H9 (cell line): ENCODE measurements around the gene KIAA1671. TPM values are rescaled to one million over a fixed set of nuclear protein-coding genes. Genes with fewer than 3 reads are reported as not detected.

Experiments
- DNase-seq: peaks from one replicate; pipeline ENCODE4 v3.0.0-alpha.2; 2017
- H2AFZ ChIP-seq: one replicate; pipeline ENCODE4 v1.6.1; 2013; ENCODE audit warnings: mild to moderate bottlenecking, low read length, control low read depth, moderate library complexity
- H2AK5ac ChIP-seq: 2 replicates; pipeline ENCODE4 v1.6.1; 2013; ENCODE audit warnings: low read length, control low read depth, mixed read lengths; ENCODE audit not compliant: insufficient read length
- H2BK120ac ChIP-seq: one replicate; pipeline ENCODE4 v1.6.1; 2013; ENCODE audit warnings: low read depth, mild to moderate bottlenecking, low read length, control low read depth, inconsistent platforms; ENCODE audit not compliant: poor library complexity, severe bottlenecking
- H2BK12ac ChIP-seq: 2 replicates; pipeline ENCODE4 v1.6.1; 2013; ENCODE audit warnings: low read length, control low read depth, mixed read lengths, low read depth; ENCODE audit not compliant: insufficient read length
- H2BK15ac ChIP-seq: 2 replicates; pipeline ENCODE4 v1.6.1; 2013; ENCODE audit warnings: low read depth, low read length, control low read depth
- H2BK20ac ChIP-seq: one replicate; pipeline ENCODE4 v1.6.1; 2013; ENCODE audit warnings: low read depth, mild to moderate bottlenecking, low read length, control low read depth, inconsistent platforms; ENCODE audit not compliant: poor library complexity, severe bottlenecking
- H2BK5ac ChIP-seq: 2 replicates; pipeline ENCODE4 v1.6.1; 2013; ENCODE audit warnings: low read length, control low read depth, mixed read lengths; ENCODE audit not compliant: insufficient read length
- H3K14ac ChIP-seq: 2 replicates; pipeline ENCODE4 v1.6.1; 2013; ENCODE audit warnings: low read length, control low read depth; ENCODE audit not compliant: insufficient read depth
- H3K18ac ChIP-seq: 2 replicates; pipeline ENCODE4 v1.6.1; 2013; ENCODE audit warnings: low read depth, mild to moderate bottlenecking, mixed read lengths, low read length, control low read depth; ENCODE audit not compliant: insufficient read length
- H3K23ac ChIP-seq: 2 replicates; pipeline ENCODE4 v1.6.1; 2013; ENCODE audit warnings: low read length, control low read depth, mixed read lengths, low read depth; ENCODE audit not compliant: insufficient read length
- H3K23me2 ChIP-seq: 2 replicates; pipeline ENCODE4 v1.6.1; 2013; ENCODE audit warnings: low read depth, mild to moderate bottlenecking, mixed read lengths, low read length, control low read depth; ENCODE audit not compliant: insufficient read length, poor library complexity, severe bottlenecking
- H3K27ac ChIP-seq: 2 replicates; pipeline ENCODE4 v1.5.1; 2013; ENCODE audit warnings: low read length, control low read depth, mixed read lengths, low read depth; ENCODE audit not compliant: insufficient read length
- H3K27me3 ChIP-seq: 2 replicates; pipeline ENCODE4 v1.6.1; 2013; ENCODE audit warnings: low read length, control low read depth, inconsistent platforms; ENCODE audit not compliant: insufficient read depth
- H3K4ac ChIP-seq: 2 replicates; pipeline ENCODE4 v1.6.1; 2013; ENCODE audit warnings: low read depth, mild to moderate bottlenecking, control low read depth, inconsistent platforms, low read length, moderate library complexity
- H3K4me1 ChIP-seq: 2 replicates; pipeline ENCODE4 v1.6.1; 2013; ENCODE audit warnings: low read length, control low read depth, inconsistent platforms; ENCODE audit not compliant: insufficient read depth
- H3K4me2 ChIP-seq: 2 replicates; pipeline ENCODE4 v1.6.1; 2013; ENCODE audit warnings: low read length, control low read depth, mixed read lengths; ENCODE audit not compliant: insufficient read length, insufficient read depth
- H3K56ac ChIP-seq: 2 replicates; pipeline ENCODE4 v1.6.1; 2013; ENCODE audit warnings: low read depth, mild to moderate bottlenecking, mixed read lengths, low read length, control low read depth; ENCODE audit not compliant: insufficient read length
- H3K79me1 ChIP-seq: 2 replicates; pipeline ENCODE4 v1.6.1; 2013; ENCODE audit warnings: low read depth, mild to moderate bottlenecking, moderate library complexity, low read length, control low read depth, inconsistent platforms; ENCODE audit not compliant: insufficient read depth, poor library complexity, severe bottlenecking
- H3K79me2 ChIP-seq: 2 replicates; pipeline ENCODE4 v1.6.1; 2013; ENCODE audit warnings: low read length, control low read depth, inconsistent platforms; ENCODE audit not compliant: insufficient read depth
- H3K9ac ChIP-seq: 2 replicates; pipeline ENCODE4 v1.6.1; 2013; ENCODE audit warnings: low read length, control low read depth, mixed read lengths; ENCODE audit not compliant: insufficient read length; ENCODE audit errors: extremely low read depth
- H3K9me3 ChIP-seq: one replicate; pipeline ENCODE4 v1.6.1; 2013; ENCODE audit warnings: low read depth, low read length, inconsistent platforms; ENCODE audit not compliant: control insufficient read depth
- H3T11ph ChIP-seq: one replicate; pipeline ENCODE4 v1.6.1; 2013; ENCODE audit warnings: mild to moderate bottlenecking, low read length, control low read depth, inconsistent platforms
- H4K20me1 ChIP-seq: one replicate; pipeline ENCODE4 v1.6.1; 2013; ENCODE audit not compliant: control insufficient read depth, insufficient read length, insufficient read depth
- H4K5ac ChIP-seq: 2 replicates; pipeline ENCODE4 v1.6.1; 2013; ENCODE audit warnings: low read depth, mild to moderate bottlenecking, mixed read lengths, low read length, control low read depth; ENCODE audit not compliant: insufficient read length
- H4K8ac ChIP-seq: replicated peaks from 2 replicates; pipeline ENCODE4 v1.6.1; 2013; ENCODE audit warnings: low read length, control low read depth, mixed read lengths, low read depth; ENCODE audit not compliant: insufficient read length
- H4K91ac ChIP-seq: 2 replicates; pipeline ENCODE4 v1.6.1; 2013; ENCODE audit warnings: low read depth, mild to moderate bottlenecking, moderate library complexity, mixed read lengths, low read length, control low read depth; ENCODE audit not compliant: insufficient read length
- H3K27ac Mint-ChIP-seq, 3 experiments: 2 replicates in 2 of 3; 3 replicates in 1 of 3; pipeline ENCODE4 v1.8.0; 2020 to 2021; ENCODE audit warnings: mixed read lengths in 3 of 3, mild to moderate bottlenecking in 1 of 3, moderate library complexity in 1 of 3
- H3K27me3 Mint-ChIP-seq: 2 replicates; pipeline ENCODE4 v1.8.0; 2021; ENCODE audit warnings: low read depth, mild to moderate bottlenecking, moderate library complexity, mixed read lengths
- H3K36me3 Mint-ChIP-seq, 3 experiments: 2 replicates in 2 of 3; 3 replicates in 1 of 3; pipeline ENCODE4 v1.8.0; 2020 to 2021; ENCODE audit warnings: low read depth in 3 of 3, mixed read lengths in 3 of 3; ENCODE audit not compliant: insufficient read depth in 1 of 3
- H3K4me1 Mint-ChIP-seq, 2 experiments: 2 replicates each; pipeline ENCODE4 v1.8.0; 2020; ENCODE audit warnings: mixed read lengths in 2 of 2
- H3K4me3 Mint-ChIP-seq, 2 experiments: 2 replicates in 1 of 2; 3 replicates in 1 of 2; pipeline ENCODE4 v1.8.0; 2020 to 2021; ENCODE audit warnings: mild to moderate bottlenecking in 2 of 2, mixed read lengths in 2 of 2, moderate library complexity in 1 of 2
- H3K9me3 Mint-ChIP-seq, 2 experiments: 2 replicates in 1 of 2; 3 replicates in 1 of 2; pipeline ENCODE4 v1.8.0; 2020; ENCODE audit warnings: mild to moderate bottlenecking in 2 of 2, mixed read lengths in 2 of 2, moderate library complexity in 1 of 2
- WGBS: extraction: QIAGEN DNeasy Blood & Tissue Kit; methylation state at CpG from one replicate; pipeline ENCODE4 v1.1.7; 2013; ENCODE audit warnings: missing lambda C conversion rate, low lambda C conversion rate, mixed read lengths; ENCODE audit not compliant: insufficient read length; ENCODE audit errors: extremely low coverage; 5-methylcytosine and 5-hydroxymethylcytosine counted together
- total RNA-seq: library from RNA; stranded (reverse); gene quantifications from 2 replicates; pipeline ENCODE4 v1.2.1, GENCODE V29; 2021
- TF ChIP-seq, protein P1 (sequence below): fragments of 200-600 bp; sonication (generic); conservative IDR thresholded peaks from 3 replicates; pipeline ENCODE4 v1.8.0; 2021; ENCODE audit warnings: antibody characterized with exemption, mild to moderate bottlenecking

The KIAA1671 gene
- total RNA-seq, 1 experiment from 2014 or later = 22.6 TPM

DNA sequence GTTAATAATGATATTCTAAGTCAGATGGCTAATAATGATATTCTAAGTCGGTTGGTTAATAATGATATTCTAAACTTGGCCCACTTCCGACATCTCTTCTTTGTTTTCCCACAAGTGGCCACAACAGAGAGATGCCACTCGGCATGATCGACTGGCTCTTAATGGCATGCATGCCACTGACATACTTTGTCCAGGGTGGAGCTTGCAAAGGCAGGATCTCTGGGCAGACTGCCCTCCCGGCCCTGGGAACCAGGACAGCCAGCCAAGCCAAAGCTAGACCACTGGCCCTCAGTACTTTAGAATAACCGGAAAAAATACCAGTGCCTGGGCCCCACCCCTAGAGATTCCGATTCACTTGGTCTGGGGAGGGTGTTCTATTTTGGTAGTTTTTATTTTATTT is 78.1 kb downstream of the KIAA1671 start:
- no peak overlapping the region for H3K18ac ChIP-seq
- no peak overlapping the region for H3K56ac ChIP-seq
- H3K4me2 ChIP-seq = no peak overlapping the region
- WGBS = no CpG with 5 or more reads among the region's 7 CpGs
- H3K9ac ChIP-seq = no peak overlapping the region
- H3K4me1 ChIP-seq = no peaks in the 10 kb centered on the region; the same call in 1 of the 2 replicates
- H2AK5ac ChIP-seq = no peak overlapping the region
- no peak overlapping the region for H3T11ph ChIP-seq
- H3K79me2 ChIP-seq = no peaks in the 10 kb centered on the region
- H3K79me1 ChIP-seq = no peaks in the 10 kb centered on the region
- H4K5ac ChIP-seq = no peak overlapping the region
- no peak for DNase-seq
- Mint-ChIP-seq H3K27me3 (no peaks in the 10 kb centered on the region), H3K9me3 (no peaks in the 10 kb centered on the region), H3K4me1 (peaks cover 11 to 17% of the 10 kb centered on the region in 2 experiments), H3K27ac (no peak overlapping the region; a peak in 1 of 7 replicates), H3K4me3 (no peak overlapping the region), H3K36me3 (peaks cover 4 to 32% (median 29%) of the 10 kb centered on the region in 3 experiments; a peak in 5 of 7 replicates)
- H3K4ac ChIP-seq = no peak overlapping the region
- no peak overlapping the region for H2AFZ ChIP-seq
- no peak overlapping the region for H3K14ac ChIP-seq
- no peaks in the 10 kb centered on the region for H3K23me2 ChIP-seq
- H2BK15ac ChIP-seq = no peak overlapping the region
- no peaks in the 10 kb centered on the region for H4K20me1 ChIP-seq
- H2BK12ac ChIP-seq = no peak overlapping the region
- TF ChIP-seq, protein P1, sequence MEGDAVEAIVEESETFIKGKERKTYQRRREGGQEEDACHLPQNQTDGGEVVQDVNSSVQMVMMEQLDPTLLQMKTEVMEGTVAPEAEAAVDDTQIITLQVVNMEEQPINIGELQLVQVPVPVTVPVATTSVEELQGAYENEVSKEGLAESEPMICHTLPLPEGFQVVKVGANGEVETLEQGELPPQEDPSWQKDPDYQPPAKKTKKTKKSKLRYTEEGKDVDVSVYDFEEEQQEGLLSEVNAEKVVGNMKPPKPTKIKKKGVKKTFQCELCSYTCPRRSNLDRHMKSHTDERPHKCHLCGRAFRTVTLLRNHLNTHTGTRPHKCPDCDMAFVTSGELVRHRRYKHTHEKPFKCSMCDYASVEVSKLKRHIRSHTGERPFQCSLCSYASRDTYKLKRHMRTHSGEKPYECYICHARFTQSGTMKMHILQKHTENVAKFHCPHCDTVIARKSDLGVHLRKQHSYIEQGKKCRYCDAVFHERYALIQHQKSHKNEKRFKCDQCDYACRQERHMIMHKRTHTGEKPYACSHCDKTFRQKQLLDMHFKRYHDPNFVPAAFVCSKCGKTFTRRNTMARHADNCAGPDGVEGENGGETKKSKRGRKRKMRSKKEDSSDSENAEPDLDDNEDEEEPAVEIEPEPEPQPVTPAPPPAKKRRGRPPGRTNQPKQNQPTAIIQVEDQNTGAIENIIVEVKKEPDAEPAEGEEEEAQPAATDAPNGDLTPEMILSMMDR = no peak
- no peak overlapping the region for H4K8ac ChIP-seq
- no peak overlapping the region for H2BK5ac ChIP-seq
- no peak overlapping the region for H2BK20ac ChIP-seq
- no peak overlapping the region for H3K23ac ChIP-seq
- H3K27ac ChIP-seq = no peak overlapping the region
- H4K91ac ChIP-seq = no peak overlapping the region
- H3K27me3 ChIP-seq = no peaks in the 10 kb centered on the region
- no peak overlapping the region for H2BK120ac ChIP-seq
- H3K9me3 ChIP-seq = no peaks in the 10 kb centered on the region
